BE2C (cell line): ENCODE data around the gene MYT1.
A peak's percentile ranks its signal among the peaks of the same experiment; 100 is the strongest.

Experiments
- DNase-seq: peaks from one replicate; pipeline ENCODE4 v3.0.0-alpha.2; 2020
- H3K27me3 ChIP-seq: fragments of 250-450 bp; sonication (Bioruptor Pico); 2 replicates; pipeline ENCODE4 v1.5.1; 2020; ENCODE audit warnings: mild to moderate bottlenecking
- H3K36me3 ChIP-seq: fragments of 250-450 bp; sonication (Bioruptor Pico); 2 replicates; pipeline ENCODE4 v1.5.1; 2020; ENCODE audit warnings: mild to moderate bottlenecking
- H3K4me1 ChIP-seq: fragments of 250-450 bp; sonication (Bioruptor Pico); 2 replicates; pipeline ENCODE4 v1.5.1; 2020
- H3K4me3 ChIP-seq: 2 replicates; pipeline ENCODE4 v1.5.1; 2011; ENCODE audit warnings: low read depth, low read length
- H3K9me3 ChIP-seq: fragments of 250-450 bp; sonication (Bioruptor Pico); 2 replicates; pipeline ENCODE4 v1.5.1; 2020
- TF ChIP-seq, protein P1 (sequence below): IDR thresholded peaks from 2 replicates; pipeline ENCODE4 v1.5.1; 2012; ENCODE audit warnings: mild to moderate bottlenecking, low read depth, low read length

MYT1 gene

DNA sequence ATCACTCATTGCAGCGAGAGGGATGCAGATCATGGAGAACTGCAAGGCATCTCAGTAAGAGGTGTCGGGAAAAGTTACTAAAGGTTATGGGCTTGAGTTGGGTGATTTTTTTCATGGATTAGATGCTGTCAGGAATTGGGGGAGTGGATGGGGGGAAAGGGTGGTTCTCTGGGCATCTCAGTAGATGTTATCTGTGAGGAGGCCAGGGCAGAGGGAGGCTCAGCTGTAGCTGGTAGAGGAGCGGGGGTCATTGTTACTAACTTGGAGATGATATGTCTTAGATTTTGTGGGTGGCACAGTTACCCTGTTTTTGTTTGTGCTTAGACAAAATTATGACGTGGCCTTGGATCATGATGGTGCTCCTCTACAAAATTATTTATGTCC lies 88.7 kb downstream of the MYT1 start:
- Histone ChIP-seq H3K36me3 (no peaks in the 10 kb centered on the region), H3K27me3 (no peaks in the 10 kb centered on the region), H3K4me3 (no peak overlapping the region), H3K4me1 (peaks cover 4% of the 10 kb centered on the region), H3K9me3 (no peaks in the 10 kb centered on the region)
- TF ChIP-seq, protein P1, sequence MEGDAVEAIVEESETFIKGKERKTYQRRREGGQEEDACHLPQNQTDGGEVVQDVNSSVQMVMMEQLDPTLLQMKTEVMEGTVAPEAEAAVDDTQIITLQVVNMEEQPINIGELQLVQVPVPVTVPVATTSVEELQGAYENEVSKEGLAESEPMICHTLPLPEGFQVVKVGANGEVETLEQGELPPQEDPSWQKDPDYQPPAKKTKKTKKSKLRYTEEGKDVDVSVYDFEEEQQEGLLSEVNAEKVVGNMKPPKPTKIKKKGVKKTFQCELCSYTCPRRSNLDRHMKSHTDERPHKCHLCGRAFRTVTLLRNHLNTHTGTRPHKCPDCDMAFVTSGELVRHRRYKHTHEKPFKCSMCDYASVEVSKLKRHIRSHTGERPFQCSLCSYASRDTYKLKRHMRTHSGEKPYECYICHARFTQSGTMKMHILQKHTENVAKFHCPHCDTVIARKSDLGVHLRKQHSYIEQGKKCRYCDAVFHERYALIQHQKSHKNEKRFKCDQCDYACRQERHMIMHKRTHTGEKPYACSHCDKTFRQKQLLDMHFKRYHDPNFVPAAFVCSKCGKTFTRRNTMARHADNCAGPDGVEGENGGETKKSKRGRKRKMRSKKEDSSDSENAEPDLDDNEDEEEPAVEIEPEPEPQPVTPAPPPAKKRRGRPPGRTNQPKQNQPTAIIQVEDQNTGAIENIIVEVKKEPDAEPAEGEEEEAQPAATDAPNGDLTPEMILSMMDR = no peak
- no peak for DNase-seq

DNA sequence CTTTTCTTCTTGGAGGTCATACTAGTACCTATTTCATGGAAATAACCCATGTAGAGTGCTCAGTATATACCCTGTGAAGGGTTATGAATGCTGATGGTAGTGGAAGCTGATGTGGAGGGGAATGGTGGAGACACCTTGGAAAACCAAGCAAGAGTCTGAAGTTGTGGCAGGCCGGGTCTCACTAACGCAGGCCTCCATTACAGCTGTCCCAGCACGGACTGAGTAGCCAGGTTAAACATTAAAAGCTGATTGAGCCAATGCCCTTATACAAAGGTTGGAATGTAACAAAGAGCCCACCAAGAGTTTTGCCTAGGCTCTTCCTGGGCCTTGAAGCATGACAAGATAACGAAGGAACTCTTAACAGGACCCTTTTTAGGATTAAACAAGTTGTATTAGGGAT lies 89.2 kb downstream of the MYT1 start:
- H3K9me3 ChIP-seq = no peaks in the 10 kb centered on the region
- H3K4me3 ChIP-seq = no peak overlapping the region
- H3K36me3 ChIP-seq = no peaks in the 10 kb centered on the region
- H3K27me3 ChIP-seq = no peaks in the 10 kb centered on the region
- peaks cover 4% of the 10 kb centered on the region for H3K4me1 ChIP-seq
- TF ChIP-seq, protein P1 = no peak
- no peak for DNase-seq

DNA sequence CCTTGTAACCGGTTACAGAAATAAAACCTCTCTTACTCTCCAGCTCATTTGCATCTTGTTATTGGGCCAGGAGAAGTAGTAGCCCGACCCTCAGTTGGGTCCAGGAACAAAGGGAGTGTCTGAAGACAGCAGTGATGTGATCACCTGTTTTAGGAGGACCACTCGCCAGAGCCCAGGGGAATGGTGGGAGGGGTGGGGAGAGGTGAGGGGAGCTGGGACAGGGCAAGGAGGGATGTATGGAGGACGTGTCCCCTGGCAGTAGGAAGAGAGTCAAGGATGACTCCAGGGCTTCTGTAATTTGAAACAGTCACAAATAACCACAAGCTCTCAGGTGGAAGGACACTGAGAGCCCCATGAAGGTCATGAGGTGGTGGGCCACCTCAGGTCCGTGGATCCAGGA lies 89.9 kb downstream of the MYT1 start:
- TF ChIP-seq, protein P1 = no peak
- DNase-seq = no peak
- H3K9me3 ChIP-seq = no peaks in the 10 kb centered on the region
- H3K27me3 ChIP-seq = no peaks in the 10 kb centered on the region
- H3K4me1 ChIP-seq = peaks cover 4% of the 10 kb centered on the region
- H3K4me3 ChIP-seq = no peak overlapping the region
- H3K36me3 ChIP-seq = no peaks in the 10 kb centered on the region

DNA sequence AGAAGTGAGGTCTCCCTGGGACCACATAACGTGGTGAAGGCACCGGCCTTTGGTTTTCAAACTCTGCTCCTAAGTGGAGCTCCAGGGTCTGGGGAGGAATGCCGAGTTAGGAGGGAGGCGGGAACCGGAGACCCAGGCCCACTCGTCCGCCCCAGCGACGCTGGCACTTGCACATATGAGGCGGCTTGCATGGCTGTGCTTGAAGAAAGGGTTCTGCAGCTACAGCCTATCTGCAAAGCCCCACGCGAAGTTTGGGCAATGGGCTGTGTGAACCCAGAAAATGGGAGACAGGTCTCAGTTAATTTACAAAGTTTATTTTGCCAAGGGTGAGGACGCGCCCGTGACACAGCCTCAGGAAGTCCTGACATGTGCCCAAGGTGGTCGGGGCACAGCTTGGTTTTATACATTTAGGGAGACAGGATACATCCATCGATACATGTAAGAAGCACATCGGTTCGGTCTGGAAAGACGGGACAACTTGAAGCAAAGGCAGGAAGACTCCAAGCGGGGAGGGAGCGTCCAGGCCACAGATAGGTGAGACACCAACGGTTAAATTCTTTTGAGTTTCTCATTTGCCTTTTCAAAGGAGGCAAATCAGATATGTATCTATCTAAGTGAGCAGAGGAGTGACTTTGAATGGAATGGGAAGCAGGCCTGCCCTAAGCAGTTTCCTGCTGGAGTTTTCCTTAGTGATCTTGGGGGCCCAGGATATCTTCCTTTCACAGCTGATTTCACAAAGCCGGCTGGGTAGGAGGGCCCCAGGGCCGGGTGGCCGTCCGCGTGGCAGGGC lies 90.5 kb downstream of the MYT1 start:
- Histone ChIP-seq H3K27me3 (no peaks in the 10 kb centered on the region), H3K36me3 (no peaks in the 10 kb centered on the region), H3K4me3 (peak overlapping the region; percentile 60), H3K9me3 (no peaks in the 10 kb centered on the region), H3K4me1 (peaks cover 4% of the 10 kb centered on the region)
- TF ChIP-seq, protein P1 = no peak
- no peak for DNase-seq

DNA sequence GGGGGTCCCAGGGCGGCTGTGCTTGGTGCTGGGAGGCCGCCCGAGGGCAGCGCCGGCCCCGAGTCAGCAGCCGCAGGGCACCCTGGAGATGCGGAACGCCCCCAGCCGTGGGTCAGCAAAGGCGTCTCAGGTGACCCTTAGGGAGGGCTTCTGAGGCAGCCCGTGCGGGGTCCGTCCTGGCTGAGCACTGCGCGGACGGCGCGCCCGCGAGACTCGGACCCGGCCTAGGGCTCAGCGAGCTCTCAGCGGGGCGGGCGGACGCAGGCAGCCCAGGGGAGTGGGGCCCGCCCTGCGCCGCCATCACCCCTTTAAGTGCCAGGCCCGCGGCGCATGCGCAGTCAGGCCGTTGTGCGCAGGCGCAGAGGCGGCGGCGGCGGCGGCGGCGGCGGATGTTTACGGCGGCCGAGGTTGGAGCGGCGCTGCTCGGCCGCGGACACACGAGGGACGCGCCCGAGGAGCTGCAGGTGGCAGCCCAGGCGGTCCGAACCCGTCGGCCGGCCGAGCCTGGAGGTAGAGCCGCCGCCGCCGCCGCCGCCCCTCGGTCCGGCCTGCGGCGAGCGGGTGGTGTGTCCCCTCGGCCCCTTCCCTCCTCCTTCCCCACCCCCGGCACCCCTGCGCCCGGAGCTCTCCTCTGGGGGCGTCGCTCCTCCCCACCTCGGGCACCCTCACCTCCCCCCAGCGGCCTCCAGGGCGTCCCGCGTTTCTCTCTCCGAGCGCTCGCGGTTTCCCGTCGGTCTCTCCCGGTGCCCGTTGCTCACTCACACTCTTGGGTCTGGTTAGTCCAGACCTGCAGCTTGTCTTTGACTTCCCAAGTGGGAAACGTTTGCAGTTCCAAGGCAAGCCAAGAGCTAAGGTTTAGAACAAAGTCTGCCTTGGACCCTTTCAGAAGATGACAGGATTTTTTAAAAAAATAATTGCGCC lies 91.4 kb downstream of the MYT1 start, which contains the start of gene PCMTD2:
TSS of gene PCMTD2 (plus strand) at position 388 of the 921 bp plus-strand sequence. CDS start 4,218 bp downstream, outside the sequence.
- Histone ChIP-seq H3K4me3 (peak within 1 kb of the TSS; percentile 88), H3K9me3 (no peaks in the 10 kb centered on the region), H3K36me3 (no peaks in the 10 kb centered on the region), H3K4me1 (peaks cover 4% of the 10 kb centered on the region), H3K27me3 (no peaks in the 10 kb centered on the region)
- peak; percentile 91 for DNase-seq
- TF ChIP-seq, protein P1 = no peak
